Endothelial cell of umbilical vein (primary cell): ENCODE measurements around the gene RAC3.
A peak's percentile ranks its signal among the peaks of the same experiment; 100 is the strongest.

ENCODE experiments used
- CTCF ChIP-seq, 2 donors: IDR thresholded peaks; 1 replicate in 1 of 2; 2 replicates in 1 of 2; pipeline ENCODE4 v1.5.1; 2011; ENCODE audit warnings: low read length in 2 of 2, mild to moderate bottlenecking in 2 of 2, moderate library complexity in 2 of 2, control low read depth in 1 of 2, inconsistent platforms in 1 of 2, low read depth in 1 of 2; ENCODE audit not compliant: insufficient read depth in 1 of 2; ENCODE audit errors: extremely low read depth in 1 of 2
- EZH2 ChIP-seq: IDR thresholded peaks from 2 replicates; pipeline ENCODE4 v1.6.1; 2012; ENCODE audit warnings: borderline replicate concordance, low read depth, mild to moderate bottlenecking, moderate library complexity, low read length, inconsistent platforms; ENCODE audit not compliant: severe bottlenecking
- FOS ChIP-seq: IDR thresholded peaks from 2 replicates; pipeline ENCODE4 v1.6.1; 2011; ENCODE audit warnings: mild to moderate bottlenecking, low read length, moderate library complexity, borderline replicate concordance; ENCODE audit not compliant: insufficient read depth
- GATA2 ChIP-seq: IDR thresholded peaks from 2 replicates; pipeline ENCODE4 v1.7.0; 2011; ENCODE audit warnings: low read depth, mild to moderate bottlenecking, moderate library complexity, mixed read lengths, low read length; ENCODE audit not compliant: insufficient read length, insufficient read depth
- JUN ChIP-seq: IDR thresholded peaks from 2 replicates; pipeline ENCODE4 v1.6.1; 2011; ENCODE audit warnings: borderline replicate concordance, low read depth; ENCODE audit not compliant: insufficient read length, insufficient read depth
- MAX ChIP-seq: IDR thresholded peaks from 2 replicates; pipeline ENCODE4 v1.6.1; 2011; ENCODE audit not compliant: insufficient read depth, insufficient read length
- MYC ChIP-seq: IDR thresholded peaks from one replicate; pipeline ENCODE4 v1.6.1; 2011; ENCODE audit warnings: mild to moderate bottlenecking, low read depth, low read length
- POLR2A ChIP-seq: IDR thresholded peaks from 2 replicates; pipeline ENCODE4 v1.6.1; 2012; ENCODE audit warnings: low read depth, mild to moderate bottlenecking, control low read depth, low read length
- POLR2AphosphoS5 ChIP-seq: IDR thresholded peaks from 2 replicates; pipeline ENCODE4 v1.6.1; 2012; ENCODE audit warnings: low read depth, mild to moderate bottlenecking, control low read depth, low read length, moderate library complexity; ENCODE audit not compliant: insufficient read depth

DNA sequence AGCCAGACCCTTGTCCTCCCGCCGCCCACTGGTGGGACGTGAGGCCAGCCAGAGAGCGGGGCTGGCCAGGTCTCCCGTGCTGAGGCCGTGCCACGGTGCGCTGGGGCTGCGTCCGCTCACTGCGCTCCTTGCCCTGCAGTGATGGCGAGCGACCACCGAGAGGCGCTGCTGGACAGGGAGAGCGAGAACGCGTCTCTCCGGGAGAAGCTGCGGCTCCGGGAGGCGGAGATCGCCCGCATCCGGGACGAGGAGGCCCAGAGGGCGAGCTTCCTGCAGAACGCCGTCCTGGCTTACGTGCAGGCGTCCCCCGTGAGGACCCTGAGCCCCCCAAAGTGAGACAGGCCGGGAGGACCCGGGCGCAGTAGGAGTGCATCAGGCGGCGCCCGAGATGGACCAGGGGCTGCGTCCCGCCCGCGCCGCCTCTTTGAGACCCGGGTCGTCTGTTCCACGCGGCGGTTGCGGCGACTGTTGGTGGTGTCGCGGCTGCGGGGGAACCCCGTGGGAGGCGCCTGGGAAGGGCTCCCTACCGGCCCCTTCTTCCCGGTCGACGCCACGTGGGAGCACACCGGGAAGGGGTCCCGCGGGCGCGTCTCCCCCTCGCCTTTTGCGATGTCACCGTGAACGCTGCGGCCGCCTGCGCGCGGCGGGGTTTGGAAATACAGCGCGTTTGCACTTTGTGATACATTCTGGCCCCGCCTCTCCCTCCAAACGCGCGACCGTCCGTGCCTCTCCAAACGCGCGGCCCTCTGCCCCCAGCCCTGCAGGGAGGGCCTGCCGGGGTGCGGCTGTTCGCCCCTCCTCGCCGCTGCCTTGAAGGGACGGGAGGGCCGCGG, 792 bp upstream of the RAC3 start:
- peak; percentile 82 to 98 for TF ChIP-seq CTCF (IDR thresholded peaks at IDR 0.05; ENCODE audit: extremely low read depth in 1 of 2, insufficient read depth in 1 of 2, low read depth in 1 of 2, low read length in 2 of 2)
- no peak for TF ChIP-seq MAX
- TF ChIP-seq POLR2AphosphoS5 = peak; percentile 41
- TF ChIP-seq JUN = no peak
- TF ChIP-seq POLR2A = no peak
- no peak for TF ChIP-seq MYC
- TF ChIP-seq EZH2 = no peak
- no peak for TF ChIP-seq FOS
- no peak for TF ChIP-seq GATA2
